GM23338 (cell line): ENCODE data around the gene HAPLN2. TPM values are rescaled to one million over a fixed set of nuclear protein-coding genes. Genes with fewer than 3 reads are reported as not detected.

Source experiments
- polyA plus RNA-seq: library from polyadenylated mRNA; unstranded; fragments of >200 nt; fragmentation: Nextera tagmentation; extraction: Ambion mirVana; gene quantifications from 2 replicates; pipeline ENCODE4 v1.2.1, GENCODE V29; 2016
- total RNA-seq: library from RNA; depleted of rRNA; stranded (reverse); fragments of >200 nt; shearing (Covaris generic); gene quantifications from 2 replicates; pipeline ENCODE4 v1.2.3, GENCODE V29; 2014; rRNA removed

HAPLN2 gene
- total and polyA plus RNA-seq, 2 experiments from 2014 or later = 0.53 TPM; not detected in 1

Other genes with a start within 250 kb of the HAPLN2 start
- 9.7 and 15.5 TPM in 2 replicates for gene MEF2D, start 118.6 kb upstream of the HAPLN2 start, total RNA-seq
- gene MEF2D, start 118.6 kb upstream of the HAPLN2 start, polyA plus RNA-seq = 10.4 and 10.6 TPM in 2 replicates
- 25.7 and 31.8 TPM in 2 replicates for gene IQGAP3, start 46.9 kb upstream of the HAPLN2 start, total RNA-seq
- gene IQGAP3, start 46.9 kb upstream of the HAPLN2 start, polyA plus RNA-seq = 11.9 and 12.8 TPM in 2 replicates
- not detected in 2 replicates for gene TTC24, start 39.7 kb upstream of the HAPLN2 start, total RNA-seq
- not detected in 2 replicates for gene TTC24, start 39.7 kb upstream of the HAPLN2 start, polyA plus RNA-seq
- gene NAXE, start 27.6 kb upstream of the HAPLN2 start, total RNA-seq = 62.6 and 87.5 TPM in 2 replicates
- gene NAXE, start 27.6 kb upstream of the HAPLN2 start, polyA plus RNA-seq = 82.1 and 83.1 TPM in 2 replicates
- 58.9 and 95.7 TPM in 2 replicates for gene GPATCH4, start 17.9 kb upstream of the HAPLN2 start, total RNA-seq
- gene GPATCH4, start 17.9 kb upstream of the HAPLN2 start, polyA plus RNA-seq = 174 and 187 TPM in 2 replicates
- 5.5 and 8.0 TPM in 2 replicates for gene BCAN, start 22.7 kb downstream of the HAPLN2 start, total RNA-seq
- 2.3 and 3.6 TPM in 2 replicates for gene BCAN, start 22.7 kb downstream of the HAPLN2 start, polyA plus RNA-seq
- 85.3 and 95.9 TPM in 2 replicates for gene NES, start 58.0 kb downstream of the HAPLN2 start, total RNA-seq
- 25.0 and 27.5 TPM in 2 replicates for gene NES, start 58.0 kb downstream of the HAPLN2 start, polyA plus RNA-seq
- 35.1 and 45.9 TPM in 2 replicates for gene CRABP2, start 86.2 kb downstream of the HAPLN2 start, total RNA-seq
- gene CRABP2, start 86.2 kb downstream of the HAPLN2 start, polyA plus RNA-seq = 137 and 138 TPM in 2 replicates
- gene METTL25B, start 109.1 kb downstream of the HAPLN2 start, total RNA-seq = 12.9 and 18.3 TPM in 2 replicates
- 18.1 and 21.1 TPM in 2 replicates for gene METTL25B, start 109.1 kb downstream of the HAPLN2 start, polyA plus RNA-seq
- 34.9 and 50.9 TPM in 2 replicates for gene ISG20L2, start 109.4 kb downstream of the HAPLN2 start, total RNA-seq
- 22.2 and 23.1 TPM in 2 replicates for gene ISG20L2, start 109.4 kb downstream of the HAPLN2 start, polyA plus RNA-seq
- 18.8 and 23.8 TPM in 2 replicates for gene MRPL24, start 121.7 kb downstream of the HAPLN2 start, total RNA-seq
- gene MRPL24, start 121.7 kb downstream of the HAPLN2 start, polyA plus RNA-seq = 45.7 and 52.4 TPM in 2 replicates
- gene HDGF, start 132.3 kb downstream of the HAPLN2 start, total RNA-seq = 230 and 251 TPM in 2 replicates
- gene HDGF, start 132.3 kb downstream of the HAPLN2 start, polyA plus RNA-seq = 106 and 126 TPM in 2 replicates
- 58.6 and 72.9 TPM in 2 replicates for gene PRCC, start 148.1 kb downstream of the HAPLN2 start, total RNA-seq
- gene PRCC, start 148.1 kb downstream of the HAPLN2 start, polyA plus RNA-seq = 65.3 and 66.2 TPM in 2 replicates
- gene SH2D2A, start 197.4 kb downstream of the HAPLN2 start, total RNA-seq = 3.4 and 11.5 TPM in 2 replicates
- gene SH2D2A, start 197.4 kb downstream of the HAPLN2 start, polyA plus RNA-seq = 4.6 and 5.5 TPM in 2 replicates
- gene INSRR, start 239.7 kb downstream of the HAPLN2 start, total RNA-seq = not detected in 2 replicates
- gene INSRR, start 239.7 kb downstream of the HAPLN2 start, polyA plus RNA-seq = not detected in 2 replicates
- gene NTRK1, start 241.4 kb downstream of the HAPLN2 start, total RNA-seq = 0.08 and 0.42 TPM in 2 replicates
- gene NTRK1, start 241.4 kb downstream of the HAPLN2 start, polyA plus RNA-seq = 0.23 and 0.45 TPM in 2 replicates